Skeletal muscle cell (primary cell): ENCODE data around the gene ATP5F1E.
"Not testable (repeated sequence)": the region's sequence is repeated elsewhere in the genome, so short reads cannot be mapped to it uniquely, and the experiment has no call there.

Experiments
- DNase-seq: peaks from one replicate; pipeline ENCODE4 v3.0.0-alpha.2; 2010; ENCODE audit warnings: low read depth
- H3K4me3 ChIP-seq: 2 replicates; pipeline ENCODE4 v1.5.1; 2011; ENCODE audit warnings: low read depth, mild to moderate bottlenecking, control low read depth, low read length, moderate library complexity

Gene ATP5F1E

GRCh38 chr20:59044796-59045195 lies 12.7 kb upstream of the ATP5F1E start:
- no peak for DNase-seq
- no peak overlapping the region for H3K4me3 ChIP-seq

DNA sequence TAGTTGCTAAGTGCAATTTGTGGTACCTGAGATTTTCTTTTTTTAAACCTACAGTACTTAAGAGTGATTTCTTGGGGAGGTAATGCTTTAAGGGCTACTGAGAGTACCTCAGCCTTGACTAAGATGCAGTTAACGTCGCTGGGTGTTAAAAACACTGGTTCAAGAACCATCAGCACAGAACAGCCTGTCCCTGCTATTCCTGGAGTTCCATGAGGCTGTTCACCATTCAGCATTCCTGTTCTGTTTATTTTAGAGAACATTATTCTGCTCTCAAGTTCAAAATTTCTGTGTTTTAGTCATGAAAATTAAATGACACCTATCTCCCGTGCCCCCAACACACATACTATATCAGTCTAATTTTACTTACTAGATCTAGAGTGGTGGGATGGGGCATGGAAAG lies 12.2 kb upstream of the ATP5F1E start:
- no peak for DNase-seq
- H3K4me3 ChIP-seq: no peak overlapping the region

- H3K4me3 ChIP-seq: no peak overlapping the region
- no peak for DNase-seq
Observed at GRCh38 chr20:59043698-59044097, 11.6 kb upstream of the ATP5F1E start.

DNA sequence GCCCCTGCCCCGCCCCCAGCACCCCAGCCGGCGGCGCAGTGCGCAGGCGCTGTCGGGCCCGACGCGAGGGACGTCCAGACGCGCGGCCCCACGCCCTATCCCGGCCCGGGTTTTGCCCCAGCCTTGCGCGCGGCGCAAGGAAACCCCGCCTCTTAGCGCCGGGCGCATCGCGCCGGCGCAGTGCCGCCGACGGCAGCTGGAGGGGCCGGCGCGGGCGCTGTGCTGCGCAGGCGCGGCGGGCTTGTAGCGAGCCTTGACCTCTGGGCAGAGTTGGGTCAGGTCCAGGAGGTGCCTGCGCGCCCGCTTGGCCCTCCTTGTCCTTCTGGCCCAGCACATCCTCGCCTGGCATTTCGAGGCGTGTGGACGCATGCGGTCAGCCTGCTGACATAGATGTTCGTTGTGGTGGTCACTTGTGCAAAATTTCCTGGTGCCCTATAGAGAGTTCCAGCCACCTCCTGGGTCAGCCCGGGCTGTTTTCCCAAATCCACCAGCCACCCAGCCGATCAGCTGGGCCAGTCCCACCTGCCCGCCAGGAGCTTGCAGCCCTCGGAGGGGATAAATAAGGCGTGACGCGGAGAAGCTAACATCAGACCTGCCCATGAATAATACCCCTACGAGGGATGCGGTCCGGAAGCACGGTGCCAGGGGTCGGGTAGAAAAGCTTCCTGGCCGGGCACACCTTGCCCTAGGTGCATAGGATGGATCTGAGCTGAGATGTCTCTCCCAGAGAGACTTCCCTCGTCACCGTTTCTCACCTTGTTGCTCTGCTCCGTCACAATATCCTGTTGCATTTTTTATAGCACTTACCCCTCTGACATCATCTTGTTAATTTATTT lies 10.9 kb upstream of the ATP5F1E start:
- H3K4me3 ChIP-seq: peak overlapping the region; percentile 79
- DNase-seq: no peak

DNA sequence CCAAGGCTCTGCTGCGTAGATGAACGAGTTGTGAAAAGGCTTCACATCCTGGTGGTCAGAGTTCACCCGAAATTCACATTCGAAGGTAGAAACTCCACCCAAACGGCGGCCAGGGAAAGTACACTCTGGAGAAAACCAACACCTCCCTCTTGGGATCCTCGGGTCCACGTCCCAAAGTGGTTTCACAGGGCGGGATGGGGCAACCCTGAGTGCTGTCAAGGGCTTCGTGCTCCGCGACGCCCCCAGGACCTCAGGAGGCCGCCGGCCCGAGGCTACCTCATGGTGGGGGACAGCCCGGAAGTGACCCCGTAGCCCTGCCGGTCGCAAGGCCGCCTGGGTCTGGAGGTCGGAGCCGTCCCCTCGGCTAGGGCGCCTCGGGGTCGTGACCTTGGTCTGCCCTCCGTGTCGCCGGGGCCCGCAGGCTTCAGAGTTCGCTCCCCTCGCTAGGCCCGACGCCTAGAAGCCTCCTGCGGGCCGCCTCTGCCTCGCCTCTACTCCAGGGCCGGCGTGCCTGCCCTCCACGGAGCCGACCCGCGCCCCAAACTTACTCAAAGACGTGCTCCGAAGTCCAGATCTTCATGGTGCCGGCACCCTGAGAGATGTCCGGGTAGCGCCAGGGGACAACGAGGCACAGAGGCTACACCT lies 10.1 kb upstream of the ATP5F1E start, which contains the start of gene PRELID3B:
TSS of gene PRELID3B (minus strand) at position 636 of the 645 bp plus-strand sequence. CDS start at position 580, 56 bp downstream.
- peak within 1 kb of the TSS; percentile 79 for H3K4me3 ChIP-seq
- no peak for DNase-seq

DNA sequence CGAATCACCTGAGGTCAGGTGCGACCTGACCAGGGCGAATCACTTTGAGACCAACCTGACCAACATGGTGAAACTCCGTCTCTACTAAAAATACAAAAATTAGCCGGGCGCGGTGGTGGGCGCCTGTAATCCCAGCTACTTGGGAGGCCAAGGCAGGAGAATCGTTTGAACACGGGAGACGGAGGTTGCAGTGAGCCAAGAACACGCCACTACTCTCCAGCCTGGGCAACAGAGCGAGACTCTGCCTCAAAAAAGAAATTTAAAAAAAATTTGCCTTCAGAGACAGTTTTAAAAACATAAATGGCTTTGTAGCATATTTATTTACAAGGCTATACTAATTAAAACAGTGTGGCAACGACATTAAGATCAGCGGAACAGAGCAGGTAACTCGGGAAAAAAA lies 9.4 kb upstream of the ATP5F1E start:
- H3K4me3 ChIP-seq: peak overlapping the region; percentile 79
- not testable (repeated sequence) for DNase-seq

DNA sequence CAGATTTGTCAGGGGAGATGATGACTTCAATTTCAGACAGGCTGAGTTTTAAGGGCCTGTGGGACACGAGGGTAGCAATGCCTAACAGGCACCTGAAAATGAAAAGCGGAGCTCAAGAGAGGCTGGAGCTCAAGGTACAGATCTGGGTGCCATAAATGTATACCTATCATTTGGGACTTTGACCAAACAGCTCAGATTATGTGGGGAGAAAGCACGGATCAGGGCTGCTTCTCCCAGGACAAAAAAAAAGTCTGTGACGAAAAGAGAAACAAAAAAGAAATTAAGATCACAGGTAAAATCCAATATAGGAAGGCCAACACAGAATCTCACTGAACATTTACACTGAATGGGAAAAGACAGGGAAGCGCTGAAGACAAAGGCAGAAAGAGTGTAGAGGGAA lies 8.5 kb upstream of the ATP5F1E start:
- DNase-seq: no peak
- no peak overlapping the region for H3K4me3 ChIP-seq

- no peak for DNase-seq
Observed at GRCh38 chr20:59039233-59039632, 7.1 kb upstream of the ATP5F1E start.

DNA sequence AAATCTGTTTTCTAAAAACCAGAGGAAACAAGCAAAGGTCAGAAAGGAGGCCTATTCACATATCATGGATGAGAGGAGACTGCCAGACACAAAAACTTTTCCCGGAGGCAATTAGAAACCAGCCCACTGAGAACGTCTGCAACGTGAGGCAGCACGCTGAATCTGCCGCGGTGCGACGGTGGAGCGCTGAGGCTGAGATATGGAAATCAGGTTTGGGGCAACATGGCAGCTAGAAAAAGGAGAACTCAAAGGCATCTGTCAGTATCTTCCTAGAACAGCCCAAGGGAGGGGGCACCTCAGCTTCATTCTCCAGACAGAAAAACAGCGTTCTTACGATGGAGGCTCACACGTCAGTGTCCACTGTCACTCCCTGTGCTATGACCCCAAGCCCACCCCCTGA lies 5.3 kb upstream of the ATP5F1E start:
- H3K4me3 ChIP-seq: no peak overlapping the region
- DNase-seq: no peak

More at GRCh38 chr20:59039233-59039632, 7.1 kb upstream of the ATP5F1E start:
- H3K4me3 ChIP-seq: no peak overlapping the region

GRCh38 chr20:59035381-59035780 lies 3.2 kb upstream of the ATP5F1E start:
- DNase-seq: no peak
- no peak overlapping the region for H3K4me3 ChIP-seq

- no peak for DNase-seq
- no peak overlapping the region for H3K4me3 ChIP-seq
Observed at GRCh38 chr20:59033616-59034165, 1.6 kb upstream of the ATP5F1E start.

GRCh38 chr20:59033093-59033492 lies 958 bp upstream of the ATP5F1E start:
- DNase-seq: no peak
- H3K4me3 ChIP-seq: peak overlapping the region; percentile 89

GRCh38 chr20:59032713-59033059 lies 551 bp upstream of the ATP5F1E start:
- H3K4me3 ChIP-seq: peak overlapping the region; percentile 89
- DNase-seq: no peak

GRCh38 chr20:59031564-59032022 lies 542 bp downstream of the ATP5F1E start:
- peak overlapping the region; percentile 89 for H3K4me3 ChIP-seq
- DNase-seq: no peak

GRCh38 chr20:59030911-59031563 lies 1.1 kb downstream of the ATP5F1E start:
- H3K4me3 ChIP-seq: peak overlapping the region; percentile 89
- DNase-seq: no peak

DNA sequence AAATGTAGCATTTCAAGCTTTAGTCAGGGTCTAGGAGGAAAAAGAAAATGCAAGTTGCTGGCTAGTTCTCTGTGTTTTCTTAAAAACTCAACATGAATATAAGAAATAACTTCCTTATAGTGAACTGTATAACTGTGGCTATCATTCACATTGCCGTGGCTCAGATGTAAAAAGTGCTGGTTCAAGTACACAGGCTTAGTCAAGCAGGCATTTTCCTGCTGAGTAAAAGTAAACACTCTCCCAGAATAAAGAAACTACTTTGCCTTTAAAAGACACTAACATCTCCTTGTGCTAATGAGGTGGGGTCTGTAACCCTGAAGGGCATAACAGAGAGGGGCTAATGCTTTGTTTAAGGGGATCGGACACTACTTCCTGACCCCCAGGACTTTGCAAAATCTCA lies 3.3 kb downstream of the ATP5F1E start:
- H3K4me3 ChIP-seq: peak overlapping the region; percentile 29
- no peak for DNase-seq

- H3K4me3 ChIP-seq: no peak overlapping the region
- DNase-seq: no peak
Observed at GRCh38 chr20:59027741-59028320, 4.3 kb downstream of the ATP5F1E start.

DNA sequence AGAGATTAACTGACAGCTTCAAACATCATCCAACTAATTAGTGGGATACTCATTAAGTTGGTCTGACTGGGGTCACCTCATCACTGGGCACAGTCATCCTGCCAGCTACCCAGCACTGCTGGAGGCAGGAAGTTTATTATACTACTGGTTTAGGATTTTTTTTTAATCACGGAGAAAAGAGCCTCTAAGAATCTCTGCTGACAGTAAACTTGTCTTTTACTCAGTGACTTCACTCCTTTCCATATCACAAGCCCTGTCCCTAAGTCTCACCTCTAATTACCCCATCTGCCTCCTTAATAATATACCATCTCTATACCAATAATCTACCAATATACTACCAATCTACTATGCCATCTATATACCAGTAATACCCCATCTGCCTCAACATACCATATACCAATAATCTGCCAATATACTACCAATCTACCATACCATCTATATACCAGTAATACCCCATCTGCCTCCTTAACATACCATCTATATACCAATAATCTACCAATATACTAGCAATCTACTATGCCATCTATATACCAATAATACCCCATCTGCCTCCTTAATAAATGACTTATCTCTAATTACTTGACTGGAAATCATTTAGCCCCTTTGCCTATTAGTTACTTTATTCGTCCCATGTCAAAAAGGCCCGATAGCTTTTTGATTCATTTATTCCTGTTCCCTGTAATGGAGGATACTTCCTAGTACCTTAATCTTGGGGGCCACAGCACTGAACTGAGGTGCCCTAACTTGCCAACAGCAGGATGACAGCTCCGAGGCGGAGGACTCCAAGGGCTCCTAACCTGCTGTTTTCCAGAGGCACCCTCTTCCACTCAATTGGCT lies 5.0 kb downstream of the ATP5F1E start:
- no peak overlapping the region for H3K4me3 ChIP-seq
- no peak for DNase-seq

DNA sequence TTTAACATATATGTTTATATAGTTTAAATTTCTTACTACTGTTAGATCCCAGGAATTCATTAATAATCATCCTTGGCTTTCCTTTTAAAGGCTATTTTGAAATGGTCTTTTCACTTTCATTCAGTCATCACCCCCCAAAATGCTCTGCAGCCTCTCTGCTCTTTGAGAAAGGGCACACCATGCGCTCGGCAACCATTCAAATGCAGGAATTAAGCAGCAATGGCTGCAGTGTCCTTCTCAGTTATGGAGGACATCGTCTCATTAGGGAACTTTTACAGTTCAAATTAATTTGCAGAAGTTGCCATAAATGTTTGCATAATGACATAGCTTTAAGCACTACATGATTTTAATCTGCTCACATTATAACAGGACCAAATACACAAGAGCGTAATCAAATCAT lies 6.6 kb downstream of the ATP5F1E start:
- no peak for DNase-seq
- no peak overlapping the region for H3K4me3 ChIP-seq
